Uterus (tissue), 4 donors: ENCODE measurements around the gene FHIT. TPM values are rescaled to one million over a fixed set of nuclear protein-coding genes. Genes with fewer than 3 reads are reported as not detected.

Experiments
- DNase-seq, 2 donors: peaks; one replicate each; pipeline ENCODE4 v3.0.0-alpha.2; 2019 to 2020
- H3K27ac ChIP-seq, 2 donors: fragments of 200-600 bp; sonication (generic); 1 replicate in 1 of 2; 2 replicates in 1 of 2; pipeline ENCODE4 v1.5.1; 2016 to 2018
- H3K27me3 ChIP-seq, 2 donors: fragments of 200-600 bp; sonication (generic); one replicate each; pipeline ENCODE4 v1.5.1; 2018 to 2019; ENCODE audit warnings: control low read depth in 1 of 2
- H3K36me3 ChIP-seq, 2 donors: fragments of 200-600 bp; sonication (generic); one replicate each; pipeline ENCODE4 v1.5.1; 2019; ENCODE audit warnings: control low read depth in 1 of 2
- H3K4me1 ChIP-seq, 2 donors: fragments of 200-600 bp; sonication (generic); one replicate each; pipeline ENCODE4 v1.5.1; 2018 to 2019; ENCODE audit warnings: control low read depth in 1 of 2
- H3K4me3 ChIP-seq, 2 donors: fragments of 200-600 bp; sonication (generic); 1 replicate in 1 of 2; 2 replicates in 1 of 2; pipeline ENCODE4 v1.5.1; 2018 to 2019; ENCODE audit warnings: mild to moderate bottlenecking in 1 of 2
- H3K9me3 ChIP-seq, 2 donors: fragments of 200-600 bp; sonication (generic); one replicate each; pipeline ENCODE4 v1.5.1; 2019; ENCODE audit warnings: control low read depth in 1 of 2
- POLR2A ChIP-seq, 2 donors: fragments of 450-650 bp; IDR thresholded peaks; one replicate each; pipeline ENCODE4 v1.6.1; 2016; ENCODE audit warnings: antibody characterized with exemption in 2 of 2, mild to moderate bottlenecking in 1 of 2, moderate library complexity in 1 of 2
- intact Hi-C: fragments of 100-400 bp; cut with DNase I; formaldehyde crosslinking; loops from one replicate; pipeline ENCODE4 v1.15.1; 2023; ENCODE audit warnings: low total_unique reads
- total RNA-seq, 4 donors: library from RNA; depleted of rRNA in 3 of 4; stranded (reverse); fragments of >200 nt in 3 of 4; gene quantifications; one replicate each; pipeline versions ENCODE4 v1.1.0 to v1.2.4, GENCODE V29; 2014 to 2023
- TF ChIP-seq, protein P1 (sequence below), 4 experiments: fragments of 200-600 bp in 2 of 4; fragments of 450-650 bp in 2 of 4; sonication (generic) in 2 of 4; IDR thresholded peaks; one replicate each; pipeline ENCODE4 v1.5.1; 2016 to 2019; ENCODE audit warnings: antibody characterized with exemption in 4 of 4, mild to moderate bottlenecking in 2 of 4, moderate library complexity in 1 of 4
- donor health status: DM: yes; HTN: yes; CAD: no.

The FHIT gene
- total RNA-seq, 4 donors from 2014 or later, result 1.3 to 15.2 (median 7.3) TPM

- Histone ChIP-seq H3K9me3 (no peaks in the 10 kb centered on the region), H3K27ac (peak overlapping the region in 1 of 2 donors; percentile 22), H3K4me1 (peaks cover 0 to 5% of the 10 kb centered on the region in 2 donors), H3K36me3 (no peaks in the 10 kb centered on the region), H3K4me3 (no peak overlapping the region), H3K27me3 (no peaks in the 10 kb centered on the region)
- TF ChIP-seq POLR2A (IDR thresholded peaks at IDR 0.05), result no peak
- TF ChIP-seq, protein P1, sequence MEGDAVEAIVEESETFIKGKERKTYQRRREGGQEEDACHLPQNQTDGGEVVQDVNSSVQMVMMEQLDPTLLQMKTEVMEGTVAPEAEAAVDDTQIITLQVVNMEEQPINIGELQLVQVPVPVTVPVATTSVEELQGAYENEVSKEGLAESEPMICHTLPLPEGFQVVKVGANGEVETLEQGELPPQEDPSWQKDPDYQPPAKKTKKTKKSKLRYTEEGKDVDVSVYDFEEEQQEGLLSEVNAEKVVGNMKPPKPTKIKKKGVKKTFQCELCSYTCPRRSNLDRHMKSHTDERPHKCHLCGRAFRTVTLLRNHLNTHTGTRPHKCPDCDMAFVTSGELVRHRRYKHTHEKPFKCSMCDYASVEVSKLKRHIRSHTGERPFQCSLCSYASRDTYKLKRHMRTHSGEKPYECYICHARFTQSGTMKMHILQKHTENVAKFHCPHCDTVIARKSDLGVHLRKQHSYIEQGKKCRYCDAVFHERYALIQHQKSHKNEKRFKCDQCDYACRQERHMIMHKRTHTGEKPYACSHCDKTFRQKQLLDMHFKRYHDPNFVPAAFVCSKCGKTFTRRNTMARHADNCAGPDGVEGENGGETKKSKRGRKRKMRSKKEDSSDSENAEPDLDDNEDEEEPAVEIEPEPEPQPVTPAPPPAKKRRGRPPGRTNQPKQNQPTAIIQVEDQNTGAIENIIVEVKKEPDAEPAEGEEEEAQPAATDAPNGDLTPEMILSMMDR (IDR thresholded peaks at IDR 0.05), result no peak
- DNase-seq, result no peak
- intact Hi-C loops, result no loop called here
Observed at GRCh38 chr3:60010781-60011180, 1240.5 kb downstream of the FHIT start.

GRCh38 chr3:60009931-60010478 lies 1241.2 kb downstream of the FHIT start:
- H3K9me3 ChIP-seq, result no peaks in the 10 kb centered on the region
- no peak overlapping the region for H3K4me3 ChIP-seq
- TF ChIP-seq, protein P1 (IDR thresholded peaks at IDR 0.05), result no peak
- no peak for TF ChIP-seq POLR2A (IDR thresholded peaks at IDR 0.05)
- DNase-seq, result no peak
- no peaks in the 10 kb centered on the region for H3K36me3 ChIP-seq
- H3K4me1 ChIP-seq, result peaks cover 0 to 5% of the 10 kb centered on the region in 2 donors
- intact Hi-C loops, result no loop called here
- no peaks in the 10 kb centered on the region for H3K27me3 ChIP-seq
- no peak overlapping the region for H3K27ac ChIP-seq

DNA sequence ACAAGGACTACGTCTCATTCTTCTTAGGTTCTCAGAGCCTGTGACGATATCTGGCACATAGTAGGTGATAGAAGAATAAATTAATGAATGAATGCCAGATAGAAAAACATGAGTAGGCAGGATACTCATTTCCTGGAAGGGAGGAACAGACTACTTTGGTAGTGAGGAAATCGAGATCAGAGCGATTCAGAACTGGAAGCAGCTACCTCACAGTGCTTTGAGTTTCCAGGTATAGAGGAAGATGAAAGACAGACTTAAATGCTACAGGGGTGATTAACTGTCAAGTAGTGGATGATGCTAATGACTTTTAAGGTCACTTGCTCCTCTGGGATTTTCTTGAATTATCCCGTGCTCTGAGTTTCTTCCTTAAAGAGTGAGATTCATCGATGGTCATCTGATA lies 1249.9 kb downstream of the FHIT start:
- no peak for DNase-seq
- no peaks in the 10 kb centered on the region for H3K4me1 ChIP-seq
- no peaks in the 10 kb centered on the region for H3K36me3 ChIP-seq

GRCh38 chr3:60000311-60001105 lies 1250.7 kb downstream of the FHIT start:
- Histone ChIP-seq H3K4me3 (no peak overlapping the region), H3K27ac (no peak overlapping the region), H3K27me3 (no peaks in the 10 kb centered on the region), H3K9me3 (no peaks in the 10 kb centered on the region), H3K36me3 (no peaks in the 10 kb centered on the region), H3K4me1 (no peaks in the 10 kb centered on the region)
- intact Hi-C loops, result no loop called here
- TF ChIP-seq, protein P1 (IDR thresholded peaks at IDR 0.05), result no peak
- TF ChIP-seq POLR2A (IDR thresholded peaks at IDR 0.05), result no peak
- no peak for DNase-seq

More for the DNA sequence above, 1249.9 kb downstream of the FHIT start:
- TF ChIP-seq, protein P1 (IDR thresholded peaks at IDR 0.05), result no peak
- no peak for TF ChIP-seq POLR2A (IDR thresholded peaks at IDR 0.05)
- intact Hi-C loops, result no loop called here
- Histone ChIP-seq H3K27ac (no peak overlapping the region), H3K4me3 (no peak overlapping the region), H3K9me3 (no peaks in the 10 kb centered on the region), H3K27me3 (no peaks in the 10 kb centered on the region)

DNA sequence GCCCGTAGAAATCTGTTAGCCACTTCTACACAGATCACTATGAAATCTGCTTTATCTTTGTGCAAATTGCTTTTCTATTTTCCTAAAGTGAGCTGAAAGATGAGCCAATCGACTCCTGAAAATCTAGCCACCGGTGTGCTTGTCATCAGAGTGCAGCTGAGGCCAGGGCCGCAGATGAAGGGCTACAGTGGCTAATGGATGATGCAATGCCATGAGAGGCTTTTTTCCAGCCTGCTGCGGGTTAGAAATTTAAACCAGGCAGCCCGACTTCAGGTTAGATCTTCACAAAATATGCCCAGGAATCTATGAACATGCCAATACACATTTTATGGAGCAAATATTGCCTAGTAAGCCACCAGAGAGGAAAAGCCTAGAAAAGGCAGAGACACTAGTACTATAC lies 1253.2 kb downstream of the FHIT start:
- H3K9me3 ChIP-seq, result no peaks in the 10 kb centered on the region
- no peak for DNase-seq
- H3K36me3 ChIP-seq, result no peaks in the 10 kb centered on the region
- TF ChIP-seq POLR2A (IDR thresholded peaks at IDR 0.05), result no peak
- TF ChIP-seq, protein P1 (IDR thresholded peaks at IDR 0.05), result no peak
- no peak overlapping the region for H3K4me3 ChIP-seq
- intact Hi-C loops, result no loop called here
- no peaks in the 10 kb centered on the region for H3K27me3 ChIP-seq
- H3K4me1 ChIP-seq, result no peaks in the 10 kb centered on the region
- no peak overlapping the region for H3K27ac ChIP-seq
